IMR-90 (cell line): ENCODE measurements around the gene LARP7. TPM values are rescaled to one million over a fixed set of nuclear protein-coding genes. Genes with fewer than 3 reads are reported as not detected.

Experiments used
- ATAC-seq: fragments of 200-7000 bp; cut with Tn5 transposase; 2 replicates; pipeline ENCODE4 v1.9.1; 2020; ENCODE audit warnings: low read depth, mild to moderate bottlenecking, moderate library complexity
- BruUV-seq: library from RNA; stranded (reverse); fragments of 400-500 nt; replicated peaks from 2 replicates; lab custom pipeline; 2021; lab: Mats Ljungman, UMichigan
- CTCF ChIA-PET: fragments of 300-600 bp; formaldehyde crosslinking; extraction: SDS; loops from one replicate; lab custom pipeline; 2021; ENCODE audit warnings: antibody characterized with exemption; lab: Yijun Ruan, JAX
- POLR2A ChIA-PET: fragments of 300-600 bp; sonication (Branson Sonifier 250); formaldehyde crosslinking; loops from one replicate; lab custom pipeline; 2022; ENCODE audit warnings: antibody characterized with exemption; ENCODE audit not compliant: unreplicated experiment; lab: Charles Lee
- DNase-seq: peaks from one replicate; pipeline ENCODE4 v3.0.0; 2013
- H2AFZ ChIP-seq: replicated peaks from 2 replicates; pipeline ENCODE3; 2013; ENCODE audit warnings: low read length, mild to moderate bottlenecking; ENCODE audit not compliant: poor library complexity
- H2AK5ac ChIP-seq: 2 replicates; pipeline ENCODE4 v1.6.1; 2013; ENCODE audit warnings: low read depth, low read length, inconsistent platforms
- H2AK9ac ChIP-seq: replicated peaks from 2 replicates; pipeline ENCODE3; 2013; ENCODE audit warnings: mild to moderate bottlenecking, low read depth, low read length, moderate library complexity; ENCODE audit not compliant: poor library complexity
- H2BK120ac ChIP-seq: 2 replicates; pipeline ENCODE4 v1.6.1; 2013; ENCODE audit warnings: low read depth, low read length, inconsistent platforms
- H2BK15ac ChIP-seq: 3 replicates; pipeline ENCODE4 v1.6.1; 2013; ENCODE audit warnings: low read depth, low read length, inconsistent platforms
- H2BK20ac ChIP-seq: 2 replicates; pipeline ENCODE4 v1.6.1; 2013; ENCODE audit warnings: low read depth, mild to moderate bottlenecking, inconsistent platforms, low read length, moderate library complexity
- H2BK5ac ChIP-seq: 2 replicates; pipeline ENCODE4 v1.6.1; 2013; ENCODE audit warnings: mild to moderate bottlenecking, low read depth, low read length, inconsistent platforms; ENCODE audit not compliant: poor library complexity, severe bottlenecking
- H3K14ac ChIP-seq: replicated peaks from 2 replicates; pipeline ENCODE4 v1.6.1; 2013; ENCODE audit warnings: low read depth, low read length, inconsistent platforms
- H3K18ac ChIP-seq: 2 replicates; pipeline ENCODE4 v1.6.1; 2013; ENCODE audit warnings: low read depth, low read length, control low read depth
- H3K23ac ChIP-seq: 2 replicates; pipeline ENCODE4 v1.6.1; 2013; ENCODE audit warnings: low read depth, low read length, inconsistent platforms
- H3K27ac ChIP-seq: 2 replicates; pipeline ENCODE4 v1.5.1; 2013; ENCODE audit warnings: mild to moderate bottlenecking, control low read depth, low read length; ENCODE audit not compliant: insufficient read depth
- H3K27me3 ChIP-seq: 2 replicates; pipeline ENCODE4 v1.6.1; 2013; ENCODE audit warnings: low read length; ENCODE audit not compliant: control insufficient read depth, insufficient read depth
- H3K36me3 ChIP-seq: 2 replicates; pipeline ENCODE4 v1.6.1; 2013; ENCODE audit warnings: low read length, mixed read lengths; ENCODE audit not compliant: control insufficient read depth, insufficient read depth
- H3K4ac ChIP-seq: 2 replicates; pipeline ENCODE4 v1.6.1; 2013; ENCODE audit warnings: low read depth, low read length, inconsistent platforms
- H3K4me1 ChIP-seq: 2 replicates; pipeline ENCODE4 v1.6.1; 2013; ENCODE audit warnings: low read length, mixed read lengths; ENCODE audit not compliant: control insufficient read depth, insufficient read depth
- H3K4me2 ChIP-seq: 2 replicates; pipeline ENCODE4 v1.6.1; 2013; ENCODE audit warnings: low read depth, mild to moderate bottlenecking, control low read depth, low read length, moderate library complexity
- H3K4me3 ChIP-seq: 2 replicates; pipeline ENCODE4 v1.5.1; 2013; ENCODE audit warnings: low read depth, mild to moderate bottlenecking, control low read depth, low read length, moderate library complexity; ENCODE audit not compliant: insufficient read depth
- H3K56ac ChIP-seq: 2 replicates; pipeline ENCODE4 v1.6.1; 2013; ENCODE audit warnings: low read length, inconsistent platforms; ENCODE audit not compliant: insufficient read depth; ENCODE audit errors: extremely low read depth
- H3K79me1 ChIP-seq, 2 experiments: 2 replicates each; pipeline ENCODE4 v1.6.1; 2013; ENCODE audit warnings: low read length in 2 of 2, inconsistent platforms in 1 of 2, low read depth in 1 of 2
- H3K9ac ChIP-seq: 2 replicates; pipeline ENCODE4 v1.6.1; 2013; ENCODE audit warnings: low read depth, low read length, control low read depth
- H3K9me1 ChIP-seq: 2 replicates; pipeline ENCODE4 v1.6.1; 2013; ENCODE audit warnings: low read length, inconsistent platforms; ENCODE audit not compliant: insufficient read depth
- H3K9me3 ChIP-seq: 2 replicates; pipeline ENCODE4 v1.6.1; 2013; ENCODE audit warnings: low read length; ENCODE audit not compliant: control insufficient read depth, insufficient read depth
- H4K20me1 ChIP-seq: 2 replicates; pipeline ENCODE4 v1.6.1; 2013; ENCODE audit warnings: low read length, inconsistent platforms; ENCODE audit not compliant: insufficient read depth
- H4K5ac ChIP-seq: 2 replicates; pipeline ENCODE4 v1.6.1; 2013; ENCODE audit warnings: mild to moderate bottlenecking, low read depth, low read length, control low read depth
- H4K8ac ChIP-seq, 2 experiments: 2 replicates each; pipeline ENCODE4 v1.6.1; 2013; ENCODE audit warnings: low read depth in 2 of 2, low read length in 2 of 2, control low read depth in 1 of 2, inconsistent platforms in 1 of 2
- H4K91ac ChIP-seq: 2 replicates; pipeline ENCODE4 v1.6.1; 2013; ENCODE audit warnings: low read depth, low read length, inconsistent platforms; ENCODE audit not compliant: insufficient read depth
- BHLHE40 ChIP-seq: fragments of 150-350 bp; IDR thresholded peaks from 2 replicates; pipeline ENCODE4 v1.6.1; 2016; ENCODE audit warnings: mild to moderate bottlenecking, low read depth, low read length
- CEBPB ChIP-seq: IDR thresholded peaks from 2 replicates; pipeline ENCODE4 v1.6.1; 2012; ENCODE audit warnings: low read depth, low read length, improper control_type of control experiment
- CHD1 ChIP-seq: IDR thresholded peaks from 2 replicates; pipeline ENCODE4 v1.6.1; 2012; ENCODE audit warnings: low read depth, low read length, improper control_type of control experiment
- FOS ChIP-seq: fragments of 150-350 bp; IDR thresholded peaks from 2 replicates; pipeline ENCODE4 v1.6.1; 2016; ENCODE audit warnings: low read depth, low read length
- MAZ ChIP-seq: IDR thresholded peaks from 2 replicates; pipeline ENCODE4 v1.6.1; 2012; ENCODE audit warnings: low read depth, mild to moderate bottlenecking, low read length, improper control_type of control experiment, moderate library complexity, borderline replicate concordance
- POLR2A ChIP-seq: IDR thresholded peaks from 2 replicates; pipeline ENCODE4 v1.6.1; 2012; ENCODE audit warnings: mild to moderate bottlenecking, low read depth, low read length
- RAD21 ChIP-seq: IDR thresholded peaks from 2 replicates; pipeline ENCODE4 v1.6.1; 2012; ENCODE audit warnings: low read length, improper control_type of control experiment
- SMC3 ChIP-seq: fragments of 150-350 bp; IDR thresholded peaks from 2 replicates; pipeline ENCODE4 v1.6.1; 2016; ENCODE audit warnings: low read depth, mild to moderate bottlenecking, antibody characterized with exemption, low read length, moderate library complexity
- WGBS, 2 experiments: methylation state at CpG; one replicate each; pipeline versions ENCODE4 v1.1.5 to v1.1.7; 2013; ENCODE audit warnings: missing lambda C conversion rate in 2 of 2; ENCODE audit not compliant: insufficient read length in 1 of 2; ENCODE audit errors: extremely low coverage in 2 of 2; 5-methylcytosine and 5-hydroxymethylcytosine counted together
- dilution Hi-C: fragments of 300-500 bp; cut with HindIII; formaldehyde crosslinking; loops from one replicate; pipeline ENCODE4 v1.14.3; 2018; ENCODE audit warnings: low sequenced_read_pairs; ENCODE audit not compliant: unreplicated experiment
- in situ Hi-C: fragments of 300-500 bp; cut with MboI; formaldehyde crosslinking; loops from 3 replicates; pipeline ENCODE4 v1.14.3; 2019; ENCODE audit warnings: low sequenced_read_pairs, inconsistent platforms, mixed read lengths
- intact Hi-C: fragments of 100-400 bp; cut with micrococcal nuclease; formaldehyde crosslinking; loops from 2 replicates; pipeline ENCODE4 v1.10.0; 2022
- polyA plus RNA-seq, 3 experiments: library from polyadenylated mRNA; depleted of rRNA; stranded (reverse); fragments of >200 nt; gene quantifications; 2 replicates each; pipeline ENCODE4 v1.2.3, GENCODE V29; 2012; ENCODE audit warnings: low replicate concordance in 1 of 3
- total RNA-seq: library from RNA; depleted of rRNA; stranded (reverse); fragments of >200 nt; gene quantifications from 2 replicates; pipeline ENCODE4 v1.2.3, GENCODE V29; 2012
- TF ChIP-seq, protein P1 (sequence below): conservative IDR thresholded peaks from 2 replicates; pipeline ENCODE4 v1.5.1; 2012; ENCODE audit warnings: mild to moderate bottlenecking, low read depth, low read length, improper control_type of control experiment

LARP7 gene
- total and polyA plus RNA-seq, 2 of the 4 experiments (the other 2 are of a cell fraction): 5.9 to 15.3 TPM

DNA sequence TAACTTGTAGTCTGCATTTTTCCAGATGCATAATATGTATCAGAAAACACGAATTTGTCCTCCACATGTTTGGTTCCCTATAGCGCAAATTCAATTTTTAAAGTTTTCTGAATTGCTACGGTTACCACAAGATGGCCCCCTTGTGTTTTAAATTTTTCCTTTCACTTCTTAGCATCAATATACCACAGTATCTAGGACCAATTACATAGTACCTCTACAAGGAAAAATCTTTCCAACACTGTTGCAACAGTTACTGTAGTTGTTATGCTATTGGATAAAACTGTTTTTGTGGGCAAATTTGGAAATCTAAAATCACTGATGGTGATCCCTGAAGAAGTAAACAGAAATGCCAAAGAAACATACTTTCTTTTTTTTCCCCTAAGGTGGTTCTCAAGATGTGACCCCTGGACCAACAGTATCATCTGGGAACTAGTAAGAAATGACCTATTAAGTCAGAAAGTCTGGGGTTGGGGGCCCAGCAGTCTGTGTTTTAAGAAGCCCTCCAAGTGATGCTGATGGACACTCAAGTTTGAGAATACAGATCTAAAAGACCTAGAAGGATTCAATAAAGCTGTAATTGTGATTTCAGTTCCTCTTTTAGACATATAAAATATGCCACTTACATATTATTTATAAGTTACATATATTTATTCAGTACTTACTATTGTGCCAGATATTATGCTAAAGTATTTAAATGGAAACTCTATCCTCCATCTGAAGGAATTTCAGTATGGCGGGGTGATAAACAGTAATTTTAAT lies 3.3 kb upstream of the LARP7 start:
- Histone ChIP-seq H3K4me3 (no peak overlapping the region), H3K27ac (no peak overlapping the region), H2AFZ (no peak overlapping the region), H3K56ac (no peak overlapping the region), H4K91ac (no peak overlapping the region), H3K23ac (no peak overlapping the region), H3K9me3 (no peaks in the 10 kb centered on the region), H4K20me1 (no peaks in the 10 kb centered on the region), H2BK15ac (no peak overlapping the region), H3K4ac (no peak overlapping the region), H3K4me1 (0 out of 2 replicates have a peak, but pooled peaks cover 2% of the 10 kb centered on the region), H3K4me2 (peak overlapping the region; percentile 83), H4K5ac (0 out of 2 replicates have a peak overlapping the region, but pooled peaks have one; percentile 39), H2BK20ac (no peak overlapping the region), H3K9ac (no peak overlapping the region), H2BK5ac (no peak overlapping the region), H3K14ac (no peak overlapping the region), H3K79me1 (peaks cover 10 to 16% of the 10 kb centered on the region in 2 experiments; a peak in 3 of 4 replicates), H4K8ac (peak overlapping the region in 1 of 2 experiments; percentile 43; a peak in 1 of 4 replicates), H2BK120ac (no peak overlapping the region), H3K9me1 (no peaks in the 10 kb centered on the region), H3K27me3 (no peaks in the 10 kb centered on the region), H2AK5ac (no peak overlapping the region), H3K18ac (no peak overlapping the region), H2AK9ac (no peak overlapping the region), H3K36me3 (no peaks in the 10 kb centered on the region)
- CTCF ChIA-PET: interaction anchor here (0.6 to 0.9 kb wide), 2 partner anchors 56 to 132 kb away, joined by 3 read pairs; no protein-coding TSS in a partner anchor
- WGBS, 2 experiments: 0% methylated on average over 1 of the region's 4 CpGs; no CpG with 5 or more reads in 1 of the 2 experiments
- TF ChIP-seq POLR2A (no peak), RAD21 (peak; percentile 40), SMC3 (peak; percentile 54), CHD1 (no peak), CEBPB (peak; percentile 33; the same call in 1 of the 2 replicates), MAZ (no peak), FOS (no peak), BHLHE40 (no peak)
- TF ChIP-seq, protein P1, sequence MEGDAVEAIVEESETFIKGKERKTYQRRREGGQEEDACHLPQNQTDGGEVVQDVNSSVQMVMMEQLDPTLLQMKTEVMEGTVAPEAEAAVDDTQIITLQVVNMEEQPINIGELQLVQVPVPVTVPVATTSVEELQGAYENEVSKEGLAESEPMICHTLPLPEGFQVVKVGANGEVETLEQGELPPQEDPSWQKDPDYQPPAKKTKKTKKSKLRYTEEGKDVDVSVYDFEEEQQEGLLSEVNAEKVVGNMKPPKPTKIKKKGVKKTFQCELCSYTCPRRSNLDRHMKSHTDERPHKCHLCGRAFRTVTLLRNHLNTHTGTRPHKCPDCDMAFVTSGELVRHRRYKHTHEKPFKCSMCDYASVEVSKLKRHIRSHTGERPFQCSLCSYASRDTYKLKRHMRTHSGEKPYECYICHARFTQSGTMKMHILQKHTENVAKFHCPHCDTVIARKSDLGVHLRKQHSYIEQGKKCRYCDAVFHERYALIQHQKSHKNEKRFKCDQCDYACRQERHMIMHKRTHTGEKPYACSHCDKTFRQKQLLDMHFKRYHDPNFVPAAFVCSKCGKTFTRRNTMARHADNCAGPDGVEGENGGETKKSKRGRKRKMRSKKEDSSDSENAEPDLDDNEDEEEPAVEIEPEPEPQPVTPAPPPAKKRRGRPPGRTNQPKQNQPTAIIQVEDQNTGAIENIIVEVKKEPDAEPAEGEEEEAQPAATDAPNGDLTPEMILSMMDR: peak; percentile 58
- ATAC-seq: peak; percentile 18
- peak; percentile 43 for DNase-seq
- in situ Hi-C loops: loop anchor here (5.0 to 25.0 kb wide), 2 partner anchors 134 to 304 kb away; no protein-coding TSS in a partner anchor
- POLR2A ChIA-PET: no interaction called here
- dilution Hi-C loops: no loop called here
- BruUV-seq: no TSS peak
- intact Hi-C loops: loop anchor here (1.0 to 10.0 kb wide), 3 partner anchors 129 to 399 kb away; partner anchors contain the start of gene AP1AR
